ENCODE results near the gene KCNAB3. TPM values are rescaled to one million over a fixed set of nuclear protein-coding genes. Genes with fewer than 3 reads are reported as not detected.

KCNAB3 gene
- total RNA-seq, 4 donors from 2014 or later: 1.9 to 7.5 (median 2.4) TPM; not detected in 1

DNA sequence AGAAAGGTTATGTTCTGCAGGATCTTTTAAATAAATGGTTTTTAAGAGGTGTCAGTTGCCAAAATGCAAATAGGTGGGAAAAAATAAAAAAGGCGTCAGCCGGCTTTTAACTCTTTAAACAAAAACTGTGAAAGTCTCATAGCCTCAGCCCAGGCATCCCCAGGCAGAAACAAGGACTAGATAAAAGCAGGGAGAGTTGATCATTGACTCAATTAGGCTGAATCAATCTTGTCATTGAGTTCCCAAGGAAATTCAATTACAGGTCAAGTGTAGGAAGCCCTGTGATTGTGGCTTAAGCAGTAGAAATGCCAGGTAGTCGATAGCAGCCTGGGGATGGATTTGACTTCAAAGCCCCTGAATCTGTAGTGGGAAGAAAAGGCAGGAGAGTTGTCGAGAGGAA lies 42.0 kb upstream of the KCNAB3 start:
- H3K4me3 ChIP-seq: no peak overlapping the region
- peaks cover 4% of the 10 kb centered on the region for H3K4me1 ChIP-seq
- no peaks in the 10 kb centered on the region for H3K27me3 ChIP-seq
- TF ChIP-seq POLR2AphosphoS5 (IDR thresholded peaks at IDR 0.05): no peak
- no peak for TF ChIP-seq EP300 (IDR thresholded peaks at IDR 0.05)
- no peak for TF ChIP-seq POLR2A (IDR thresholded peaks at IDR 0.05)
- no peak for TF ChIP-seq CTCF (IDR thresholded peaks at IDR 0.05)
- H3K9me3 ChIP-seq: peaks cover 5% of the 10 kb centered on the region
- H3K36me3 ChIP-seq: no peaks in the 10 kb centered on the region
- no peak for DNase-seq (ENCODE audit: low spot score in 2 of 2)
- H3K27ac ChIP-seq: no peak overlapping the region
- WGBS: 64% methylated on average over 4 of the region's 4 CpGs

DNA sequence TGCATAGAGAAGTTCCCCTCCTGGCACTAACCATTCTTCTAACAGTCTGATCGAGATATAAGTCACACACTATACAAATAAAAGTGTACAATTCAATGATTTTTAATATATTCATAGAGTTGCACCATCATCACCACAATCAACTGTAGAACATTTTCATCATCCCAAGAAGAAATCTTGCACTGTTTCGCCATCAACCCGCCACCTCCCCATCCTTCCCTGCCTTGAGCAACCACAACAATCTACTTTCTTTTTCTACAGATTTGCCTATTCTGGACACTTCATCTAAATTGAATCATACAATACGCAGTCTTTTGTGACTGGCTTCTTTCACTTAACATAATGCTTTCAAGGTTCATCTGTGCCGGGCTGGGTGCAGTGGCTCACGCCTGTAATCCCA lies 39.8 kb upstream of the KCNAB3 start:
- Histone ChIP-seq H3K4me1 (peaks cover 4% of the 10 kb centered on the region), H3K4me3 (no peak overlapping the region), H3K36me3 (no peaks in the 10 kb centered on the region), H3K9me3 (no peaks in the 10 kb centered on the region), H3K27me3 (no peaks in the 10 kb centered on the region), H3K27ac (no peak overlapping the region)
- TF ChIP-seq POLR2A (IDR thresholded peaks at IDR 0.05): no peak
- TF ChIP-seq CTCF (IDR thresholded peaks at IDR 0.05): no peak
- no peak for TF ChIP-seq EP300 (IDR thresholded peaks at IDR 0.05)
- TF ChIP-seq POLR2AphosphoS5 (IDR thresholded peaks at IDR 0.05): no peak
- 83% methylated on average over 6 of the region's 6 CpGs for WGBS
- DNase-seq (ENCODE audit: low spot score in 2 of 2): no peak

DNA sequence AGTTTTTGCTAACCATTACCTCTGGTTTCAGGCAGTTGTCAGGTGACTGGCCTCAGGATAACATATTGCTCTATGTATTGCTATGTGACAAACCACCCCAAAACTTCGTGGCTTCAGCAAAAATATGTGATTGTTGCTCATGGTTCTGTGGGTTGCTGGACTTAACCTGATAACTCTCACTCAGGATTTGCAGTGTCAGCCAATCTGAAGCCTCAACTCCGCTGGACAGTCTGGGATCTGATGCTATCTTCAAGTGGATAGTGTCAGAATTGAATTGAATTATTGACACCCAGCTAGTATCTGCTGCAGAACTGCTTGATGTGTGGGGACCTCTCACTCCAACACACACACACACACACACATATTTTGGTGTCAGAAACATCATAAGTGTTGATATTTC lies 38.1 kb upstream of the KCNAB3 start:
- Histone ChIP-seq H3K9me3 (no peaks in the 10 kb centered on the region), H3K36me3 (no peaks in the 10 kb centered on the region), H3K4me3 (no peak overlapping the region), H3K27me3 (no peaks in the 10 kb centered on the region), H3K4me1 (peaks cover 4% of the 10 kb centered on the region), H3K27ac (no peak overlapping the region)
- DNase-seq (ENCODE audit: low spot score in 2 of 2): no peak
- TF ChIP-seq EP300 (IDR thresholded peaks at IDR 0.05) (no peak), POLR2A (IDR thresholded peaks at IDR 0.05) (no peak), POLR2AphosphoS5 (IDR thresholded peaks at IDR 0.05) (no peak), CTCF (IDR thresholded peaks at IDR 0.05) (no peak)
- WGBS: 46% methylated on average over 2 of the region's 2 CpGs

DNA sequence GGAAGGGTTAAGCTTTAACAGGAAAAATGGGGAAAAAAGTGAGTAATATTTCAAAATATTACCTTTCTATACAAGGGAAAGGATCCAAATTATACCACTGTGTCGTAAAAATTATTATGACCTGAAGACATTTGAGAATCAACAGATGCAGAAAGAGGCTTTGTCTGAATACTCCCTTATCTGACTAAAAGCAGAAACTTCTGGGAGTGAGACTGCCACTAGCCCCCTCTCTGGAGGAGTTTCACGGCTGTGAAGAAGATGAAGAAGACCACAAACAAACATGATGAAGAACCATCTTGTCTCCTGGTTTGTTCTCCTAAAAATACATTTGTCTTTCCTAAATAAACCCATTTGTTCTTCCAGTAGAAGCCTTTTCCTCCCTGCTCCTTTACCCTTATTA lies 31.8 kb upstream of the KCNAB3 start:
- H3K4me3 ChIP-seq: no peak overlapping the region
- no peak overlapping the region for H3K27ac ChIP-seq
- TF ChIP-seq CTCF (IDR thresholded peaks at IDR 0.05) (no peak), POLR2AphosphoS5 (IDR thresholded peaks at IDR 0.05) (no peak), EP300 (IDR thresholded peaks at IDR 0.05) (no peak), POLR2A (IDR thresholded peaks at IDR 0.05) (no peak)
- no peaks in the 10 kb centered on the region for H3K36me3 ChIP-seq
- H3K4me1 ChIP-seq: no peaks in the 10 kb centered on the region
- H3K27me3 ChIP-seq: peaks cover 7% of the 10 kb centered on the region
- DNase-seq (ENCODE audit: low spot score in 2 of 2): no peak
- no peaks in the 10 kb centered on the region for H3K9me3 ChIP-seq
- 30% methylated on average over 2 of the region's 2 CpGs for WGBS

DNA sequence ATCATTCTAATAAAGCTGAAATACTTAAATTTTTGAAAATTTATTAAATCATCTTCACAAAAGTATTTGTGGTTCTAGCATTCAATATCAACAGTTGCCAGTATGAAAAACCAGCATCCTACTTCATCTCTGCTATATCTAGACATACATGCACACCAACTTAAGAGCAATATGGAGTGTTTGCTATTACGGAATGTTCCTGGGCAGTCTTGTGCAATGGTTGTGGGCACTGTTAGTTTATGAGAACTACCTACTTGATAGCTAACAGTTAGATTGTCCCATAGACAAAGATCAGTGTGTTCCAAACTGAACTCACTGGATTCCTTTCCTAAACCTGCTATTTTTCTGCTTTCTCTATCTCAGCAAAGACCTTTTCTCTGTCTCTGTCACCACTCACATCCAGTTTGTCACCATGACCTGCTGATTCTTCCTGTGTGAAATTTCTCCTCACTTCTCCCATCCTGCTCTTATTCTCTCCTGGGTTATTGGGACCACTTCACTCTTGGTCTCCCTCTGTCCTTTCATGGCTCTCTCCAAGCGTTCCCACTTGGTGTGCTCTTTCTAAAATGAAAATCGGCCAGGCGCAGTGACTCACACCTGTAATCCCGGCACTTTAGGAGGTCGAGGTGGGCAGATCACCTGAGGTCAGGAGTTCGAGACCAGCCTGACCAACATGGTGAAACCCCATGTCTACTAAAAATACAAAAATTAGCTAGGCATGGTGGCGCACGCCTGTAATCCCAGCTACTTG lies 30.0 kb upstream of the KCNAB3 start:
- WGBS: 88% methylated on average over 9 of the region's 9 CpGs
- no peaks in the 10 kb centered on the region for H3K36me3 ChIP-seq
- no peak for TF ChIP-seq POLR2A (IDR thresholded peaks at IDR 0.05)
- TF ChIP-seq CTCF (IDR thresholded peaks at IDR 0.05): no peak
- no peak for TF ChIP-seq POLR2AphosphoS5 (IDR thresholded peaks at IDR 0.05)
- TF ChIP-seq EP300 (IDR thresholded peaks at IDR 0.05): no peak
- H3K9me3 ChIP-seq: no peaks in the 10 kb centered on the region
- H3K27ac ChIP-seq: no peak overlapping the region
- H3K4me3 ChIP-seq: no peak overlapping the region
- no peak for DNase-seq (ENCODE audit: low spot score in 2 of 2)
- peaks cover 7% of the 10 kb centered on the region for H3K27me3 ChIP-seq
- H3K4me1 ChIP-seq: no peaks in the 10 kb centered on the region

All from suprapubic skin (tissue), 4 donors.